Dedifferentiated amniotic fluid mesenchymal stem cell (primary cell): ENCODE measurements around the gene KATNAL2.
A peak's percentile ranks its signal among the peaks of the same experiment; 100 is the strongest.

Experiments
- DNase-seq: peaks from one replicate; pipeline ENCODE4 v3.0.0-alpha.2; 2016; ENCODE audit errors: extremely low spot score

KATNAL2 gene, protein sequence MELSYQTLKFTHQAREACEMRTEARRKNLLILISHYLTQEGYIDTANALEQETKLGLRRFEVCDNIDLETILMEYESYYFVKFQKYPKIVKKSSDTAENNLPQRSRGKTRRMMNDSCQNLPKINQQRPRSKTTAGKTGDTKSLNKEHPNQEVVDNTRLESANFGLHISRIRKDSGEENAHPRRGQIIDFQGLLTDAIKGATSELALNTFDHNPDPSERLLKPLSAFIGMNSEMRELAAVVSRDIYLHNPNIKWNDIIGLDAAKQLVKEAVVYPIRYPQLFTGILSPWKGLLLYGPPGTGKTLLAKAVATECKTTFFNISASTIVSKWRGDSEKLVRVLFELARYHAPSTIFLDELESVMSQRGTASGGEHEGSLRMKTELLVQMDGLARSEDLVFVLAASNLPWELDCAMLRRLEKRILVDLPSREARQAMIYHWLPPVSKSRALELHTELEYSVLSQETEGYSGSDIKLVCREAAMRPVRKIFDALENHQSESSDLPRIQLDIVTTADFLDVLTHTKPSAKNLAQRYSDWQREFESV

DNA sequence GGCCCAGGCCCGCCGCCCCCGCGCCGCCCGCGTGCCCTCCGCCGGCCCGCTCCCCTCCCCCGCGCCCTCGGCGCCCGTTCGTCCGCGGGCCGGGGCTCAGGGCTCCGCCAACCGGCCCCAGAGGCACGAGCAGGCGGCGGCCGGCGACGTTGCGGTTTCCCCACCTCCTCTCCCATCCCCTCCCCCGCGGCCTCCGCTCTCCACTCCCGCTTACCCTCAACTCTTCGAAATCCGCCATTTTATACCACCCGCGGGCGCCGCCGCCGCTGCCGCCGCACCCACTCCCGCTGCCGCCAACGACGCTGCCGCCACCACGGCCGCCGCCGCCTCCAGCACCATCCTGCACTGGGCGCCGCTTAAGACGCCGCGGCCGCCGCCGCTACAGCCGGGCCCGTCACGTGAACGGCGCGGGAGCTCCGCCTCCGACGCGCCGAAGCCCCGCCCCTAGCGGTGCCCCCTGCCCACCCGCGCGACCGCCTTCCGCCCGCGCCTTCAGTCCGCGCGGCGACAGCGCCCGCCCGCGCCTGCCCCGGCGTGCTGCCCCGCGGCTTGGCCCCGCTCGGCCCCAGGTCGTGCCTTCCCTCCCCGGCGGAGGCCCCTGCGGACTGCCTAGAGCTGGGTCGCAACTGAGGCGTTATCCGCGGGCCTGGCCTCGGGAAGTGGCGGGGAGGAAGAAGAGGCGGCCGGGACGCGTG, at the start of gene KATNAL2, which contains the start of gene PIAS2:
Gene KATNAL2 (plus strand): TSS at position 495 of the 695 bp plus-strand sequence. CDS start 29,271 bp downstream, outside the sequence.
Gene PIAS2 (minus strand): TSS at position 400 of the 695 bp plus-strand sequence. CDS start 162 bp downstream, at position 238.
- DNase-seq: peak; percentile 57

DNA sequence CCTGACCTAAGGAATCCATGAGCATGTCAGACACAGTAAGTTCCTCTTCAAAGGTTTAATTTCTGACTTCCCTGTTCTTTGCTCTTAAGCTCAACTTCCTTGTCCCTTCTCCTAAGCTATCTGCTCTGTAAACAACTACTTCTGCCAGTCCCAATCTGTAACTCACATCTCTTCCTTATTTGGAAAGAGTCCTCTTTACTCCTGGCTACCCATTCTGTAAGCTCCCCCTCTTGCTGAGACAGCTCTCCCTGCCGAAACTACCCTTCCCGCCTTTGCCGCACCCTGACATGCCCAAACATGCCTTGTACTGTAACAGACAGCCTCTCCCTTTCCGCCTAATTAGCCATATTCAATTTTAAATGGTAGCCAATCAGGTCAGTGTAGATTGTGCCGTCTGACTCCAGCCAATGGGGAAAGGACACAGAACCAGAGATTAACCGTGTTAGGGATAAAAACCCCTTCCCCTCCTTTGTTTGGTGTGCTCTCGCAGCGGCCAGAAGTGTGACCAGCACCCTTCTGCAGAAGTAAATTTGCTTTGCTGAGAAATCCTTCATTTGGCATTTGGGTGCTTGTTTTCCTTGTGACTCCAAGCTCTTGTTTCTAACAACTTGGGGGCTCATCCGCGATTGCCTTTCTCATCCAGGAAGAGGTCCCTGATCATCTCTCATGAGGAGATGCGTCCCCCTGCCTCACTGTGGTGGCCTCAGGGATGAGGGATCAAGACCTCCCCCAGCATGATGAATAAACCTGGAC, 49.1 kb upstream of the KATNAL2 start:
- DNase-seq: no peak

DNA sequence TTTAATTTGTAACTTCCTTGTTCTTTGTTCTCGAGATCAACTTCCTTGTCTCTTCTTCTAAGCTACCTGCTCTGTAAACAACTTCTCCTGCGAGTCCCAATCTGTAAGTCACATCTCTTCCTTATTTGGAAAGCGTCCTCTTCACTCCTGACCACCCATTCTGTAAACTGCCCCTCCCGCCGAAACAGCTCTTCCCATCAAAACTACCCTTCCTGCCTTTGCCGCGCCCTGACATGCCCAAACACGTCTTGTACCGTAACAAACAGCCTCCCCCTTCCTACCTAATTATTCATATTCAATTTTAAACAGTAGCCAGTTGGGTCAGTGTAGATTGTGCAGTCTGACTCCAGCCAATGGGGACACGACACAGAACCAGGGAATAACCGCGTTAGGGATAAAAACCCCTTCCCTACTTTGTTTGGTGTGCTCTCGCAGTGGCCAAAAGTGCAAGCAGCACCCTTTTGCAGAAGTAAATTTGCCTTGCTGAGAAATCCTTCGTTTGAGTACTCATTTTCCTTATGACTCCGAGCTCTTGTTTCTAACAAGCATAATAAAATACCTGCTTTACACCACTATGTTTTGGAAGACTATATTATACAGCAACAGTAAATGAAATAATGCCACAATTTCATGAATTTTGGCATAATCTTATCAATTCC, 39.9 kb upstream of the KATNAL2 start:
- no peak for DNase-seq

DNA sequence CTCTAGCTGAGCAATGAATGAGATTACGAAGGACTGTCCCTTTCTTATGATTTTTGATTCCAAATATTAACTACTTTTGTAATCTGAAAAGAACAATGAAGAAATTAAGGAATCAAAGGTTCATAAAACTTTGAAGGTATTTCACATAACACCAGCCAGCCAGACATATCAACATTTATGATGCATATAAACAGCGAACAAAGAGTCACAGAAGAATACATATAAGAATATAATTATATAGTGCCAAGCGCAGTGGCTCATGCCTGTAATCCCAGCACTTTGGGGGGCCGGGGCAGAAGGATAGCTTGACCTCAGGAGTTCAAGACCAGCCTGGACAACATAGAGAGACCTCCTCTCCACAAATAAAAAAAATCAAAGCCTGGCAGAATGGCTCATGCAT, 34.2 kb upstream of the KATNAL2 start:
- no peak for DNase-seq

DNA sequence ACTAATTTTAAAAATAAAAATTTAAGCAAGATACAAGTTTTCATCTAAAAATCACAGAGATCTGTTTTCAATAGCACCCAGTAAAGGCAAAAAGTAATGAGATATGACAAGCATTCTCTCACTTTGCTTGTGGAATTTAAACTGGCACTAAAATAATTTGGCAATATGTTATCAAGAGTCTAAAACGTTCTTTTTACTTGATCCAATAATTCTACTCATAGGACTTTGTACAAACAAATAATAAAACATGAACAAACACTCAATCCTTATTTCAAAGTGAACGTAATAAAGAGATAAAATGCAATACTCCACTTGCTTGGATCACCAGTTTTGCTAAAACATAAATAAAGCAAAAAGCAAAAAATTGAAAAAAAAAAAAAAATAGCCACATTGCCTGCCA, 30.5 kb upstream of the KATNAL2 start:
- no peak for DNase-seq

DNA sequence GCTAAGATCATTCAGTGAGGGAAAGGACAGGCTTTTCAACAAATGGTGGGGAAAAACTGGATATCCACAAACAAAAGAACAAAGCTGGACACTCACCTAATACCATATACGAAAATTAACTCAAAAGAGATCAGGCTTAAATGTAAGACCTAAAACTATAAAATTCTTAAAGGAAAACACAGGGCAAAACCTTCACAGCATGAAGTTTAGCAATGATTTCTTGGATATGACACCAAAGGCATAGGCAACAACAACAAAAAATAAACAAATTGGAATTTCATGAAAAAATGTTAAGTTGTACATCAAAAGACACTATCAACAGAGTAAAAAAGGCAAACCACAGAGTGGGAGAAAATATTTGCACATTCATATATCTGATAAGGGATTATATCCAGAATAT, 28.4 kb upstream of the KATNAL2 start:
- DNase-seq: no peak

DNA sequence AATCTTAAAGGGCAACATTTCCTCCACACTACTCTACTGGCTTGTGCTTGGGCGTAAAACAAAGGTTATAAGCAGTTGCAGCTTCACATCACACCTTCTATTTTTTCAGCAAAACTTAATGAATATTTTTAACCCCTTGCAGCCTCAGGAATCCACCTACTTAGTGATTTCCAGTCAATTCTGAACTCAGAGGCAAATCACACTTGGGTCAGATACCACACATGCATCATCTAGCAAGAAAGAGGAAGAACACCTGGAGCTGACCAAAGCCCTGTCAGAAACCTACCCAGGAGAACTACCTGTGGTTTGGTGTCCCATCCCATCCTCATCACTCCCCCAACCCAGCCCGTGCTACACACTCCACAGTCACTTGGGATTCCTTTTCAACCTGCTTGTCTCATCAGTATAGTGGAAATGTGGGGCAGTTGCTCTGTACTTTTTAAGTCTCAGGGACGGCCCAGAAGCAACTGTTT, 25.6 kb upstream of the KATNAL2 start:
- DNase-seq: no peak

DNA sequence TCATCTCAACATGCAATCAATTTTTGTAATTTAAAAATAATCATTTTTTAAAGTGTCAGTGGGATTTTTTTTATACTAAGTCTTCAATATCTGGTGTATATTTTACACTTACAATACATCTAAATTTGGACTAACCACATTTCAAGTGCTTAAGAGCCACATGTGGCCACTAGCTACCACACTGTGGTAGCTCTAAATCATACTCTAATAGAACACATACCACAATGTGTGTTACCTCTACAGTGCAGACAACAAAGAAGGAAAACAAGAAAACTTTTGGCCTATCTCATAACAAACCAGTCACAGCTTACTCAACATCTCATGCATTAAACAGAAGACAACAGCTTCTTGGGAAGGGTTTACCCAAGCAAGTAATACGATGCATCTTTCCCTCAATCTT, 24.6 kb upstream of the KATNAL2 start:
- DNase-seq: no peak

DNA sequence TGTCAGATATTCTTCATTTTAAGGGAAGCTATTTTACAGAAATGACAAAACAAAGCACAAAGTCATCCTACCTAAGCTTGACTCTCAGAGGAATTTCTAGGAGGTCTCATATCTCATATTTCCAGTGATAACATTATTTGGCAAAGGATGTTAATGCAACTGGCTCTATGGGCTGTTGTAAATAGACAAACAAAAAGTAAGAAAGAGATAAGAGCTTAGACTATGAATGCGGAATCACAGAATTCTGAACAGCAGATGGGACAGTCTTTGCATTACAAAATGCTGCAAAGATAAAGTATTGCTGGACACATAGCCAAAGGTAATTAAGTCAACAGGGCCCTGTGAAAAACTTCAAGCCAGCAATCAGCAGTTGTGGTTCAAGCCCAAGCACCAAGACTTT, 24.0 kb upstream of the KATNAL2 start:
- DNase-seq: no peak

DNA sequence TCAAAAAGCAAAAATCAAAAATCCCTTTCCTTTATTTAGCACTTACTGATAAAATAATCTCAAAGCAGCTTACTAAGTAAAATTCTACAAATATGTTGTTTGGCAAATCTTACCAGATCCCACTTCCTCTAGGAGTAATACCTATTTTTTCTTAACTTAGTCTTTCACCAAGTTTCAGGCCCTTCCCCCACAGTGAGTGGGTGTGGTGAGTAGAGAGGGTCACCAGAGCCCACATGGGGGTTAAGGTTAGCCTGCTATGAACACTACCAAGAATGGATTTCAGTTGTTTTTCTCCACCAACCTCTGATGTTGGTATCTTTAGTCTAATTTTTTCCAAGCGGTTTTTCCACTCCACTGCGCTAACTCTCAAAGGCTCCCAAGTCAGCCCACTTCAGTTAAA, 23.3 kb upstream of the KATNAL2 start:
- DNase-seq: no peak

DNA sequence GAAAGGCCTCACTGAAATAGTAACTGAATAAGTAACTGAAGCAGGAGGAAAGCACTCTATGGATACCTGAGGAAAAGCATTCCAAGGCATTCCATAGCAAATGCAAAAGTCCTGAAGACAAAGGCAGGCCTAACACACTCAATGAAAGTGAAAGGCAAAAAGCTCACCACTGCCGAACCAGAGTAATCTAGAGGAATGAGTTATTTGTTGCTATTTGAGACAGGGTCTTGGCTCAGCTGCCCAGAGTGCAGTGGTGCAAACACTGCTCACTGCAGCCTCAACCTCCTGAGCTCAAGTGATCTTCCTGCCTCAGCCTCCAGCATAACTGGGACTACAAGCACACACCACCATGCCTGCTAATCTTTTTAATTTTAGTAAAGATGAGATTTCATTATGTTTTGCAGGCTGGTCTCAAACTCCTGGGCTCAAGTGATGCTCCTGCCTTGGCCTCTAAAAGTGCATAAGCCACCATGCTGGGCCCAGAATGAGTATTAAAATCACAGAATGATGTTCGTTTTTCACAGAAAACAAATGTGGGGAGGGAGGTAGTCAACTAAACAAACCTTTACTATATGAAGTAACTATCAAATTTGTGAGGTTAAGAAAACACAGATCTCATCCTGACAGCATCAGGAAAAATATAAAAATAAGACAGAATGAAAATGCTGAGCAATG, 18.0 kb upstream of the KATNAL2 start:
- DNase-seq: no peak

DNA sequence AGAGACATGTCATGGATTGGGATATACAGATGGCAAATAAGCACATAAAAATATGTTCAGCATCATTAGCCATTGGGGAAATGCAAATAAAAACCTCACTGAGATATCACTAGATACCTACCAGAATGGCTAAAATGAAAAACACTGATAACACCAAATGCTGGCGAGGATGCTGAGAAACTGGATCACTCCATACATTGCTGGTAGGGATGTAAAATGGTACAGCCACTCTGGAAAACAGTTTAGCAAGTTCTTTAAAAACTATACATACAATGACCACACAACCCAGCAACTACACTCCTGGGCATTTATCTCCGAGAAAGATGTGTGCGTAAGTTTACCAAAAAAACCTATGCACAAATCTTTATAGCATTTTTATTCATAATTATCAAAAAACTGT, 14.0 kb upstream of the KATNAL2 start:
- DNase-seq: no peak

DNA sequence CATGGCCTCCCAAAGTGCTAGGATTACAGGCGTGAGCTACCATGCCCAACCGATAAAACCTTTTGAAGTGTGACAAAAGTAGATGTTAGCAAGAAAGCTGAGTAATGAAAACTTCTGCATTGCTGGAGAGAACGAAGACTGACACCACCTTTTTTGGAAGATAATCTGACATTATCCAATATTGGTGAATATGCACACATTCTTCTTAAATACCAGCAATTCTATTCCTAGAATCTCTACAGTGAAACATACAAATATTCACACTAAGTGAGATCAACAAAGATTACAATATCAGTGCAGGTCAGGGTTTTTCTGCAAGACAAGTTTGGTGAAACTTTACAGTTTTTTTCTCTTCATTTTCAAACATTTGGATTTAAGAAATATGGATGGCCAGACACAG, 7.9 kb upstream of the KATNAL2 start:
- DNase-seq: no peak

DNA sequence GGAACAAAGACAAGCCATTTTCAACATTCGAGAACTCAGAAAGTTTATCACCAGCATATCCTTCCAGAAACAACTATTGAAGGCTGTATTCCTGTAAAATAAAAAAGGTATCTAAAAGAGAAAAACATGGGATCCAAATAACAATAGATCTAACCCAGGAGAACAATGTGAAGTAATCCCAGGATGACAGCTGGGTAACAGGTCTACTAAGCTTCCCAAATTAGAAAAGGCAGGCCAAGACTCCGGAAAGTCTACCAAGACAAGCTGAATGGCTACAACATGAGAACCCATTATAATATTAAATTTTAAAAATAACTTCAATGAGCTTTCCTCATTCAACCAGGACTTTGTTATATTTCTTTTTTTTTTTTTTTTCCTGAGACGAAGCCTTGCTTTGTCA, 6.5 kb upstream of the KATNAL2 start:
- DNase-seq: no peak

DNA sequence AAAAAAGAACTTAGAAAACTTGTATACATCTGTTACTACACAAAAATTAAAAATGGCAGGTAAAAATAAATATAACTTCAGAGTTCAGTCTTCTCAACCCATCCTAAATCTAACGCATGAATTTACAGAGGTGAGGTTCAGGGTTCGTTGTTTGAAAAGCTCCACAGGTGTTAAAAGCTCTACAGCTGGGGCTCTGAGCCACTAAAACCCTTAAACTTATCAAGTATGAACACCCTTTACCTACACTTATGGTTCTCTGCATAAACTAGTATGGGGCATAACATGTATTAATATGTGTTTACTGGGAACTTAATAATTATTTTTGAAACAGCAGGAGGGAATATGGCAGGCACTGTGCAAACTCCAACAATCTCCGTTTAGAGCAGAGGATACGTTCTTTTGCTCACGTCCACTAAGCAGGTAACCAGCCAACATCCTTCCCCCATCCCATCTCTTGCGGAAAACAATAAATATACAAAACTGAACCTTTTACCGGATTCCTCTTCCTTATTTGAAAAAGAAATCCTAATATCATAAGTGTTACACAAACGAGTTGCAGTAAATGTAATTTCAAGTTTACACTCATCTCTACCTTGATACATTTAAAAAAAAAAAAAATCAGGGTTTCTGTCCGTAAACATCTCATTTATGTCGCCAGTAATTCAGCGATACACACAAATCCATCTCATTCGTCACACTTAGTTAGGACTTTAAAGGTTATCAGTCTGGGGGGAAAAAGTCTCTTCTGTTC, 1.4 kb upstream of the KATNAL2 start:
- no peak for DNase-seq

DNA sequence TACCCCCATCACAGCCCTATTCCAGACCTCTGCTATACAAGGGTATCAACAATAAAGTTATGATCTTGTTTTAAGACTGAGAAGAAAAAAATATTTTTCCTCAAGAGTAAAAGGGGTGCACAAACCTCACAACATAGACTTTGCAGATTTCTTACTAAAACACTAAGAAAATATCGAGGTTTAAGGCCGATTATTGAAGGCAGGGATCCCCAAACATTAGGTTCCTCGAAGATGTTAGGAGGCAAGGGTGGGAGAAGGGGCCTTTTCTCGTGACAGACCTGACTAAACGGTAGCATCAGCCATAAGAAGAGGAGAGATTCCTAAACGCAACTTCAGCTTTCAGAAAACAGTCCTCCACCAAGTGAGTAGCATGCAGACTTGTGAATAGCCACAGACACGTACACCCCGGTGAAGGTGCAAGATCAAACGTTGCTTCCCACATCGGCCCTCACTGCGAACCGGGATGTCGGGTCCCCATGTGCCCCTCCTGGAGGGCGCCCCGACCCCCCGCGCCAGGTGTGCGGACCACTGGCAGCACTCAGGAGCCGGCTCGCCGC, 773 bp upstream of the KATNAL2 start:
- peak; percentile 37 for DNase-seq

DNA sequence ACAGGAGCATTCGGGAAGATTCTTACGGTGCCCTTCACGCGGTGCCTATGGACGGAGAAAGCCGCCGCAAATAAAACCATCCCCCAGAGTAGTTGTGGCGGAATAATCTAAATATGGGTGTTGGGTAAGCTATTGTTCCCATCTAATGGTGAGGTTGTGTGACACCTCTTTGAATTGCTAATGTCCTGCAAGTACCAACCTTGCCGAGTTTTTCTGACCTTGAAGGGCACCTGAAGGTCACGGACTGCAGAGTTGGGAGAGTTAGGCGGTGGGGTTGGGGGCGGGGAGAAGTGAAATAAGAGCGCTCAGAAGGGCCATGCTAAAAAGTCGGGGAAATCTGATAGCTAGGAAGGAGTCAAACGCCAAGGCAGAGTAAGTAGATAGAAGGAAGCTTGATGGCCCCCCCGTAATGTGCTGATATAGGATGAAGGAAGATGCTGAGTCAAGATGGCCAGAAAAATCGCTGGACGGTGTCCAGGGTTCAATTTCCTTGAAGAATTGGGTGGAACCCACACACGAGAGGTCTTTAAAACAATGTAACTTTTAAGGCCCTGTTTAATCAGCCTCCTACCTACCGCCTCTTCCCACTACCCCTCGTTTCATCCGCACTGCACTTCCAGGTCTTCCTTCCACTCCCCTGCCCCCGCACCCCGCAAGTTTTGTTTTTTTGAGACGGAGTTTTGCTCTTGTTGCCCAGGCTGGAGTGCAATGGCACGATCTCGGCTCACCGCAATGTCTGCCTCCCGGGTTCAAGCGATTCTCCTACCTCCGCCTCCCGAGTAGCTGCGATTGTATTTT, 600 bp downstream of the KATNAL2 start:
- peak; percentile 20 for DNase-seq

DNA sequence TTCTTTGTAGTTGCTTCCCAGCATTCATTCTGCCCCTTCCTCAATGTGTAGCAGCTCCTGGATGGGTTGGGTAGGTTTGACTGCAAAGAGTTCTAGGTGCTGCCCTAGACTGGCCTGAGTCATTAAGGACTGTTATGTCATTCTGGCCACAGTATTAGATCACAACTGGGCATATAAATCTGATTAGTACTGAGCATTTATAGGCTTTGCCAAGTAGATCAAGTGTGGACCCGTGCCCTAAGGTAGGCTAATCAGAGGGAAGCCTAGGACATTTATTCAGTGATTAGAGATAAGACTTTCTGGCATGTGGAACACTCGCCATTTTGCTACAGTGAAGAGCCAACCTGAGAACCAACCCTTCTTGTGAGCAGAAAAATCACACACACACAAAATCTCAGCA, 2.7 kb downstream of the KATNAL2 start:
- no peak for DNase-seq

DNA sequence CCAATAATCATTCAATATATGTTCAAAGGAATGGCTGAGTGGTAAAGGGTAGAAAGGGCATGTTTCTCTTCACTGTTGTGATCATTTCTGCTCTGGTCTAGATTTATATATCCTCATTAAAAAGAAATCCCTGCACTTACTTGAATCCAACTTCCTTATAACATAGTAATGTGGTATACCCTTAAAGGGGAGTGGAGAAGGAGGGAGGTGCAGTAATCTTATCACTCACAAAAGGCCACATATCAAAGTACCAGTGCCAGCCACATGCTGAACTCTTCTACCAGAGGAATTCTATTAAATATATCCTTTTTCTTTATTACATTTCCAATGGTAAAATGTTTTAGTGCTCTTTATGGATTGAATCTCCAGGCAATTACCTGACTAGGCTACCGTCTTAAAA, 3.3 kb downstream of the KATNAL2 start:
- no peak for DNase-seq
